ENCODE data around the gene CCDC187. TPM values are rescaled to one million over a fixed set of nuclear protein-coding genes. Genes with fewer than 3 reads are reported as not detected.

Gene CCDC187
- total RNA-seq, 2 donors from 2014 or later: 1.3 to 2.3 TPM

DNA sequence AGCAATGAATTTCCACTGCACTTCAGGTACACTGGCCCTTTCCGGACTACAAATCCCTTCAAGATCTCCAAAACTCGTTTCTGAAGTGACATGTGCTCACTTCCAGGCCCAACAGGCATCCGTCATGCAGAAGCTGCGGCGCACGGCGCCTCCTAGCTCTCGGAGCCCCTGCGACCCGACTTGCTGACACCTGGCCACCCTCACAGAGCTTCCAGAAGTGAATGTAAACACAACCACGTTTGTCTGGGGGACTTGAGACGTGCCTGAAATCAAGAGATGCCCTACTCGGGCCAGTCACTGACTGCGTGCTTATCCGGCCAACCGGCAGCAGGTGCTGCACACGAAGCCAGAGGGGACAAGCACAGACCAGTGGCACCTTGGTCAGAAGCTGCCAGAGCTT is 94.1 kb downstream of the CCDC187 start:
- Histone ChIP-seq H3K9me3 (peaks cover 0 to 6% (median 0%) of the 10 kb centered on the region in 3 donors), H3K4me1 (peaks cover 2% of the 10 kb centered on the region), H3K27me3 (no peaks in the 10 kb centered on the region), H3K4me3 (no peak overlapping the region), H3K36me3 (replicated peaks in 1 of 2; ENCODE audit: insufficient read depth in 1 of 2, low read depth in 2 of 2) (peaks cover 0 to 5% of the 10 kb centered on the region in 2 donors), H3K27ac (no peak overlapping the region)
- intact Hi-C loops (cut with DNase I): no loop called here
- DNase-seq (no peak), ATAC-seq (no peak)
- 75 to 87% methylated on average over 6 to 17 of the region's 17 CpGs for WGBS, 2 donors
- no peak for TF ChIP-seq POLR2A (IDR thresholded peaks at IDR 0.05)
- TF ChIP-seq CTCF (IDR thresholded peaks at IDR 0.05): no peak

DNA sequence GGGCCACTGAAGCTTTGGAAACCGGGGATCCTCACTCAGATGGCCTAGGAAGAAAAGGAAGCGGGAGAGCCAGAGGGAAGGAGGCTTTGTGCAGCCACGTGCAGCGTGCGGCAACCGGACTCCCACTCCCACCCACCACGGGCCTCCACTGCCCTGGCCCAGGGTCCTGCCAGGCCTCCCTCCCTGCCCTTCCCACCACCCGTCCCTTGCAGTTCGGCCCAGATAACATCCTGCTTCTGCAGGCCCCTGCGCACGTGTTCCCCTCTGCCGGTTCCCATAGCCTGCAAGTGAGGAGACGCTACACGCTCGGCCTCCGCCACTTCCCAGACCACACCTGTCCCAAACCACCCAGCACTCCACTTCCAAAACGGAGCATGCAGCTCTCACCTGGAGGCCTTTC is 94.7 kb downstream of the CCDC187 start:
- no peak for TF ChIP-seq CTCF (IDR thresholded peaks at IDR 0.05)
- ATAC-seq (no peak), DNase-seq (no peak)
- 93 to 94% methylated on average over 15 to 17 of the region's 17 CpGs for WGBS, 2 donors
- Histone ChIP-seq H3K27me3 (peaks cover 0 to 1% of the 10 kb centered on the region in 2 donors), H3K4me1 (peaks cover 3% of the 10 kb centered on the region), H3K36me3 (replicated peaks in 1 of 2; ENCODE audit: insufficient read depth in 1 of 2, low read depth in 2 of 2) (peaks cover 0 to 5% of the 10 kb centered on the region in 2 donors), H3K27ac (no peak overlapping the region), H3K9me3 (peaks cover 0 to 6% (median 0%) of the 10 kb centered on the region in 3 donors), H3K4me3 (no peak overlapping the region)
- intact Hi-C loops (cut with DNase I): no loop called here

DNA sequence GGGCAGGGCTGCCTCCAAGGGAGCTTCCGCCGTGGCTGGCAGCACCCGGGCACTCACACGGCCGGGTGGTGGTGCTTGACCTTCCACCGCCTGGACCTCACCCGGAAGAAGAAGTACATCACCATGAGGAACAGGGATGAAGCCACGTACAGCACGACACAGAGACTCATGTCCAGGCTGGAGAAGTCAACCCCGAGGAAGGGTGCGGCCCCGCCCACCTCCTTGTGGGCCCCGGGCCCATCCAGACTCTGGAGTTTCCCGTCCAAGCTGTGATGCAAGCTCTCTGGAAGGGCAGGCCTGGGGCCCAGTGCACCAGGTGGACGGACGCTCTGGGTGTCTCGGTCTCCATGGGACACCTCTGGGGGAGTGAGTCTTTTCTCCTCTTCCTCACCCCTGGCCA is 95.2 kb downstream of the CCDC187 start:
- 90 to 97% methylated on average over 6 to 17 of the region's 17 CpGs for WGBS, 2 donors
- TF ChIP-seq POLR2A (IDR thresholded peaks at IDR 0.05) (no peak), CTCF (IDR thresholded peaks at IDR 0.05) (no peak)
- no peak for DNase-seq

DNA sequence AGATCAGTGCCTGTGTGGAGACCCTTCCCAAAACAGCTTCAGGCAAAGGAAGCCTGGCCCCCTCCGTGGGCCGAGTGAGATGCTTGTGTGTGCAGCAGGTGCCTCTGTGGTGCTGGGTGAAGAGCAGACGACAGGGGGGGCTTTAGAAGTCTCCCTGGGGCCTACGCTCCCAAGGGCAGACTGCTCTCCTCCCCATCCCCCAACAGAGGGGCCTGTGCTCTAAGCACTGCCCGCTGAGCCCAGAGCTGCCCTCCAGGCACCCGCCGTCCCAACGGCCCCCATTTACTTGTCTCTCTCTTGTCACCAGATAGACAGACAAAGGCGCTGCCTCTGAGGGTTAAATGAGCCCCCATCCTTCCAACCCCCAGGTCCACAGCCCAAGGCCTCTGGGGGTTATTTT is 96.3 kb downstream of the CCDC187 start:
- Histone ChIP-seq H3K27me3 (peaks cover 0 to 14% of the 10 kb centered on the region in 2 donors), H3K4me1 (peaks cover 7% of the 10 kb centered on the region), H3K9me3 (no peaks in the 10 kb centered on the region), H3K27ac (no peak overlapping the region), H3K4me3 (no peak overlapping the region), H3K36me3 (replicated peaks in 1 of 2; ENCODE audit: insufficient read depth in 1 of 2, low read depth in 2 of 2) (peaks cover 0 to 5% of the 10 kb centered on the region in 2 donors)
- WGBS, 2 donors: 88 to 90% methylated on average over 9 of the region's 9 CpGs
- intact Hi-C loops (cut with DNase I): no loop called here
- no peak for DNase-seq
- TF ChIP-seq POLR2A (IDR thresholded peaks at IDR 0.05): no peak
- no peak for TF ChIP-seq CTCF (IDR thresholded peaks at IDR 0.05)
- ATAC-seq: no peak

More for the DNA sequence above, 95.2 kb downstream of the CCDC187 start:
- Histone ChIP-seq H3K27me3 (peaks cover 0 to 7% of the 10 kb centered on the region in 2 donors), H3K36me3 (replicated peaks in 1 of 2; ENCODE audit: insufficient read depth in 1 of 2, low read depth in 2 of 2) (peaks cover 0 to 5% of the 10 kb centered on the region in 2 donors), H3K9me3 (peaks cover 0 to 1% (median 0%) of the 10 kb centered on the region in 3 donors), H3K27ac (no peak overlapping the region), H3K4me3 (no peak overlapping the region), H3K4me1 (peaks cover 3% of the 10 kb centered on the region)
- intact Hi-C loops (cut with DNase I): no loop called here
- no peak for ATAC-seq

DNA sequence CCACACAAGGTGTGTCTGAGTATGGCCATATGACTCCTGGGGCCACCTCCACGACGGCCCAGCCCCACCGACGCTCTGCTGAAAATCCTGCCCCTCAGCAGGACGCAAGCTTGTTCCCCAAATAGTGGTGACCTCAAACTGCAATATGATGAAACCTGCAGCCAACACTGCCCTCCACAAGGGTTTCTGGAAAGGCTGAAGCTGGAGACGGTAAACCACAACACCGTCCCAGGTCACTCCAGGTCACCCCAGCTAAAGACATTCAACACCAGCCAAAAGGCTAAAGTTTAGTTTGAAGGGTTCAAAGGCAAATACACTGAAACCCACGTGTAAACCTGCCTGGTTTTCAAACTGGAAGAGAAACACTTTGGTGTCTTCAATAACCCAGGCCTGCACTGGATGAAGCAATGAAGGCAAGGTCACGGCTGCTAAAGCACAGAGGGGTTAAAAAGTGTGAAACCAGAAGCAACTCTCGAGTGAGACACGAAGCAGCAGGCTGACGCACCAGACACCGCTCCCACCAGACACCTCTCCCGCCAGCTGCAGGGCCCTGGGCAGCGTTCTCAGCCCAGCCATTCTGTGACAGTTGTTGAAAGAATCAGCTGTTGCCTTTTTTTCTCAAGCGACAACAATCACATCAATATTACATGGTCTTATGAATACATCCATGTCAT is 97.2 kb downstream of the CCDC187 start:
- 70 to 80% methylated on average over 16 of the region's 16 CpGs for WGBS, 2 donors
- intact Hi-C loops (cut with DNase I): no loop called here
- Histone ChIP-seq H3K4me3 (no peak overlapping the region), H3K36me3 (replicated peaks in 1 of 2; ENCODE audit: insufficient read depth in 1 of 2, low read depth in 2 of 2) (peaks cover 0 to 5% of the 10 kb centered on the region in 2 donors), H3K27me3 (peaks cover 0 to 22% of the 10 kb centered on the region in 2 donors), H3K9me3 (no peaks in the 10 kb centered on the region), H3K27ac (no peak overlapping the region), H3K4me1 (peaks cover 7% of the 10 kb centered on the region)
- ATAC-seq (no peak), DNase-seq (no peak)
- no peak for TF ChIP-seq POLR2A (IDR thresholded peaks at IDR 0.05)
- TF ChIP-seq CTCF (IDR thresholded peaks at IDR 0.05): no peak

Data from body of pancreas (tissue), 4 donors.